Measurements from ENCODE around the gene ACER2.
"Not testable (repeated sequence)": the region's sequence is repeated elsewhere in the genome, so short reads cannot be mapped to it uniquely, and the experiment has no call there.

The ACER2 gene

GRCh38 chr9:19409401-19410194 lies 789 bp downstream of the ACER2 start:
- DNase-seq (ENCODE audit: low read depth), result no peak

- DNase-seq (ENCODE audit: low read depth), result no peak
These were observed 1.3 kb downstream of the ACER2 start for GRCh38 chr9:19410195-19410503.

DNA sequence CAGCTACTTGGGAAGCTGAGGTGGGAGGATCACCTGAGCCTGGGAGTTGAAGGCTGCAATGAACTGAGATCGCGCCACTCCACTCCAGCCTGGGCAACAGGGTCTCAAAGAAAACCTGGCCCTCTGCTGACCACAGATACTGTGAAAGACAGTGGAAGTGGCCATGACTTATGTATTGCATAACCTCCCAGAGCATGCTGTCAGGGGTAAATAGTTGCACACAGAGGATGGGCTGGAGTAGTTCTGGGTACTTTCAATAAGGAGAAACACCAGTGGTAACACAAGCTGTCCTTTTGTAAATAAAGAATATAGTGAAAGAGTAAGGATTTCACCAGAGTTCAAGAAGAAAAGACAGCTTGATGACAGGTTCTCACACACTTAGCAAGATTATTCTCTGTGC lies 1.8 kb downstream of the ACER2 start:
- DNase-seq (ENCODE audit: low read depth), result no peak

DNA sequence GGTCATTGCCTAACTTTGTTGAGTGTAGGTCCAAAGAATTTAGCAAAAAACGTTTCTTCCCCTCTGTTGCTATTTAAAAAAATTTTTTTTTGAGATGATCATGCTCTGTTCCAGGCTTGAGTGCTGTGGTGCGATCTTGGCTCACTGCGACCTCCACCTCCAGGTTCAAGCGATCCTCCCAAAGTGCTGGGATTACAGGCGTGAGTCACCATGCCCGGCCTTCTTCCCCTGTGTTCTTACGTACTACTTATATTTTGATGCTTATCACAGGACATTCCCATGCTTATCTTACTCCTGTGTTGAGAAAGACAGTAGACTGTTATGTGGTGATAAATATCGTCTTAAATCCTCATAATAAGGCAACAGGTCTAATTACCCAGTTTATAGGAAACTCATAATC lies 2.5 kb downstream of the ACER2 start:
- DNase-seq (ENCODE audit: low read depth), result no peak

DNA sequence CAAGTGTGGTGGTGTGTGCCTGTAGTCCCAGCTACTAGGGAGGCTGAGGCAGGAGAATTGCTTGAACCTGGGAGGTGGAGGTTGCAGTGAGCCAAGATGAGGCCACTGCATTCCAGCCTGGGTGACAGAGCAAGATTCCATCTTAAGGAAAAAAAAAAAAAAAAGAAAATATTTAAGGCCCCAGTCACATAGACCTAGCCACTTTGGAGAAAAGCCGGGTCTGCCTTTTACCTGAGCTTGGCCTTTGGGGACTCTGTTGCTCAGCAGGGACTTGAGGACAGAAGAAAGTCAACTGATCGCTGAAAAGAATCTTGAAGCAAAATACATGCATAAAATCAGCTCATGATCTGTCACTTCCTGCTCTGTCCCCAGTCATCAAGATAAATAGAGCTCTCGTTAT lies 4.6 kb downstream of the ACER2 start:
- not testable (repeated sequence) for DNase-seq (ENCODE audit: low read depth)

- DNase-seq (ENCODE audit: low read depth), result no peak
These were observed 7.3 kb downstream of the ACER2 start for GRCh38 chr9:19416143-19416542.

DNA sequence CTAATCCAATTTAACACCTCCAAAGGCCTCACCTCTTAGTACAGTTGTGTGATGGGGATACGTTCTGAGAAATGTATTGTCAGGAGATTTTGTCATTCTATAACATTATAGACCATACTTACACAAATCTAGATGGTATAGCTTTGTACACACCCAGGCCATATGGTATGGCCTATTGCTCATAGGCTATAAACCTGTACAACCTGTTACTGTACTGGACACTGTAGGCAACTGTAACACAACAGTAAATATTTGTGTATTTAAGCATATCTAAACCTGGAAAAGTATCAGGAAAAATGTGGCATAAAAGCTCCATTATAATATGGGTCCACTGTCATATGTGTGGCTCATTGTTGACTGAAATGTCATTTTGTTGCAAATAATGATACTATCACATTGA lies 12.1 kb downstream of the ACER2 start:
- DNase-seq (ENCODE audit: low read depth), result no peak

DNA sequence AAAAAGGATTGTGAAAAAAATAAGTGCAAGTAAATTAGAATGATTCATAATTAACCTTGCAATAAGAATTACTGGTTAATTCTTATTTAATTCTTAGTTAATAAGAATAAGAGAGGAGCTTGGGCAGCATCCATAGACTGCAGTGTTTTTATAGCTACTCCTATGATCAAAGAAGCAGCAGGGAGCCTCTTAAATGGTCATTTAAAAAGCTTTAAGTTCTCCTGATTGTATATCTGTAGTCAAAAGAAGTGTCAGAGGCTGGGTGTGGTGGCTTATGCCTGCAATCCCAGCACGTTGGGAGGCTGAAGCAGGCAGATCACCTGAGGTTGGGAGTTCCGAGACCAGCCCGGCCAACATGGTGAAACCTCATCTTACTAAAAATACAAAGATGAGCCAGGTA lies 14.4 kb downstream of the ACER2 start:
- DNase-seq (ENCODE audit: low read depth), result no peak

GRCh38 chr9:19424176-19424779 lies 15.5 kb downstream of the ACER2 start:
- no peak for DNase-seq (ENCODE audit: low read depth)

- DNase-seq (ENCODE audit: low read depth), result no peak
These were observed 20.8 kb downstream of the ACER2 start for GRCh38 chr9:19429595-19429994.

DNA sequence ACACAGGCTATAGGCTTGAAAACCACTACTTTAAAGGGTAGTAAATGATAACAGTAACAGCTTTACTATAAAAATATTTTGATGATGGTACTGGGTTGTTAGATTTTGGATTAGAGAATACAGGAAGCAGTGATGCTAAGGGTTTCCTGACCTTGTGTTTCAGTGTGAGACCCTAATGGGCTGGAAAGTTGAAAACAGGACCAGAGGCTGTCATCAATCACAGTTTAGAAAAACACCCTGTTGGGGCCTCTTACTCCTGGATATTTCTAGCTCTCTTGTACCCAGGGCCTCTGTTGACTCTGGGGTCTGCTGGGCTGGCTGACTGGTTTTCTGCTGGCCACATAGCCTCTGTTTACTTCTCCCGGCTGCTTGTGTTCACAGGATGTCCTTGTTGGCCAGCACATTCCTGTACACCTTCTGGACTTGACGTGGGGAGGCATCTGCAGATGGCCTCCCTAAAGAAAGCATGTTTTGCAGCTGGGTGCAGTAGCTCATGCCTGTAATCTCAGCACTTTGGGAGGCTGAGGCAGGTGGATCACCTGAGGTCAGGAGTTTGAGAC lies 21.5 kb downstream of the ACER2 start:
- no peak for DNase-seq (ENCODE audit: low read depth)

GRCh38 chr9:19431361-19432171 lies 22.8 kb downstream of the ACER2 start:
- DNase-seq (ENCODE audit: low read depth), result no peak

GRCh38 chr9:19432473-19432872 lies 23.7 kb downstream of the ACER2 start:
- no peak for DNase-seq (ENCODE audit: low read depth)

DNA sequence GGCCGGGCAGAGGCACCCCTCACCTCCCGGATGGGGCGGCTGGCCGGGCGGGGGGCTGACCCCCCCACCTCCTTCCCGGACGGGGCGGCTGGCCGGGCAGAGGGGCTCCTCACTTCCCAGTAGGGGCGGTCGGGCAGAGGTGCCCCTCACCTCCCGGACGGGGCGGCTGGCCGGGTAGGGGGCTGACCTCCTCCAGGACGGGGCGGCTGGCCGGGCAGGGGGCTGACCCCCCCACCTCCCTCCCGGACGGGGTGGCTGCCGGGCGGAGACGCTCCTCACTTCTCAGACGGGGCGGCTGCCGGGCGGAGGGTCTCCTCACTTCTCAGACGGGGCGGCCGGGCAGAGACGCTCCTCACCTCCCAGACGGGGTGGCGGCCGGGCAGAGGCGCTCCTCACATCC lies 24.9 kb downstream of the ACER2 start:
- not testable (repeated sequence) for DNase-seq (ENCODE audit: low read depth)

- no peak for DNase-seq (ENCODE audit: low read depth)
These were observed 31.6 kb downstream of the ACER2 start for GRCh38 chr9:19440376-19440775.

GRCh38 chr9:19440823-19441580 lies 32.2 kb downstream of the ACER2 start:
- no peak for DNase-seq (ENCODE audit: low read depth)

DNA sequence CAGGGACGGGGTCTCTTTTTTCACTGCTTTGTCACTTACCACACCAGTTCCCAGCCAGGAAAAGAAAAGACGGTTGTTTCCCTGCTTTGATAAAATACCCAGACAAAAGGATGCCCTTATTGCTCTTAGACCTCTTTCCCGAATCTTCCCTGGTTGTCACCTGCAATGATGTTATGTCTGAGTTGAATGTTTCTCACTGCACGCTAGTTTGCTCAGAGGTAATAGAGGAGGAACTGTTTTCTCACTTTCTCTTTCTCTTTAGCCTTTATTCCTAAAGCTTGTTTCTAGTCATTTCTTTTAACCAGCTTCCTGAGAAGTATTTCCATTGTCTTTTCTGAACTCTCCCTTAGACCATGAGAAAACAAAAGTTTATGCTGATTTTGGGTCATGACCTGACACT lies 32.9 kb downstream of the ACER2 start:
- DNase-seq (ENCODE audit: low read depth), result no peak

DNA sequence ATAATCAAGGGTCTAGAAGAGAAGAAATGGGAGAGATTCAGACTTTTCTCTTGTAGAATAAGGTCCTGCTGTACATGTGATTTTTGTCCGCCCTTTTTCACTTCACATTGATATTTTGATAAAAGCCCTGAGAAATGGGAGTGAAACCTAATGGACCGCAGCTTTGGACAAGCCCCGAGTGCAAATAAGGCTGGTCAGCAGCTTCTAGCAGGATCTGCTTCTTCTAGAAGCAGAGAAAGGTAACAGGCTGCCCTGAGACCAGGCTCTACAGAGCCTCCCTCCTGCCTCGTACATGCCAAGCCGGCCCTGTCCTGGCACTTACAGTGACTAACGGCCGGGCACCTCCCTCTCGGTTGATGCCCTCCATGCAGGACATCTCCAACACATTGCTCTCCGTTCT lies 33.4 kb downstream of the ACER2 start:
- no peak for DNase-seq (ENCODE audit: low read depth)

GRCh38 chr9:19445452-19445851 lies 36.6 kb downstream of the ACER2 start:
- DNase-seq (ENCODE audit: low read depth), result no peak

DNA sequence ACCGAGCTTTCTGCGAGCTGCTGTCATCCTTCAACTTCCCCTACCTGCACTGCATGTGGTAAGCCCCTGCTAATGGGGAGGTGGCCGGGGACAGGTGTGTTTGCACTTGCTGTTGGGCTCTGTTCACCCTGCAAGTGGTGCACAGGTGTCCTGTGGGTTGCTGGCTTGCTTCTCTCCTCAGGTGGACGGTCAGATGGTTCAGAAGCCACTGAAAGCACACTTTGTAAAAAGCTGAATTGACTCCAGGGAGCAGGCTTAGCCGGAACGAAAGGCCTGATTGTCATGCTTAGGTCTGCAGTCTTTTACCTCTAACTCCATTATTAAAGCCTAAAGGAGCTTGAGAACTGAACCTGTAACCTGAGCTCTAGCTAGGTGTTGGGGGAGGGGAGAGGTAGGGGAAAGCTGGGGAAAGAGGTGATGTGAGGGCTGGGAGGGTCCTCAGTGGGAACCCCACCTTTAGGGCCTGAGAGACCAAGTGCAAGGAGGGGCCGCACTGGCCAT lies 37.6 kb downstream of the ACER2 start:
- no peak for DNase-seq (ENCODE audit: low read depth)

GRCh38 chr9:19451240-19452087 lies 42.7 kb downstream of the ACER2 start:
- DNase-seq (ENCODE audit: low read depth), result no peak
